GM18499 (cell line): ENCODE data around the gene WNT3.

Source experiments
- ATAC-seq: cut with Tn5 transposase; IDR thresholded peaks from one replicate; pipeline ENCODE4 v1.9.1; 2021; ENCODE audit warnings: moderate number of reproducible peaks; ENCODE audit not compliant: insufficient read depth, unreplicated experiment

Gene WNT3

GRCh38 chr17:46741122-46741730 is 77.3 kb downstream of the WNT3 start:
- no peak for ATAC-seq

- ATAC-seq = no peak
These were observed 78.5 kb downstream of the WNT3 start for GRCh38 chr17:46739982-46740381.

- no peak for ATAC-seq
These were observed 79.9 kb downstream of the WNT3 start for GRCh38 chr17:46738544-46738943.

- ATAC-seq = no peak
These were observed 81.2 kb downstream of the WNT3 start for GRCh38 chr17:46737326-46737725.

- ATAC-seq = no peak
These were observed 82.4 kb downstream of the WNT3 start for GRCh38 chr17:46736100-46736499.

- ATAC-seq = no peak
These were observed 84.5 kb downstream of the WNT3 start for GRCh38 chr17:46733837-46734475.

- ATAC-seq = no peak
These were observed 85.6 kb downstream of the WNT3 start for GRCh38 chr17:46732754-46733398.

GRCh38 chr17:46732160-46732559 is 86.3 kb downstream of the WNT3 start:
- no peak for ATAC-seq

- no peak for ATAC-seq
These were observed 87.8 kb downstream of the WNT3 start for GRCh38 chr17:46730679-46731078.

- ATAC-seq = no peak
These were observed 88.5 kb downstream of the WNT3 start for GRCh38 chr17:46730026-46730425.

- no peak for ATAC-seq
These were observed 90.7 kb downstream of the WNT3 start for GRCh38 chr17:46727572-46728348.

- no peak for ATAC-seq
These were observed 92.3 kb downstream of the WNT3 start for GRCh38 chr17:46726206-46726605.

- no peak for ATAC-seq
These were observed 95.7 kb downstream of the WNT3 start for GRCh38 chr17:46722662-46723285.

- no peak for ATAC-seq
These were observed 98.1 kb downstream of the WNT3 start for GRCh38 chr17:46720408-46720807.

- no peak for ATAC-seq
These were observed 98.6 kb downstream of the WNT3 start for GRCh38 chr17:46719891-46720290.

GRCh38 chr17:46717999-46718398 is 100.5 kb downstream of the WNT3 start:
- no peak for ATAC-seq
